Activated CD4-positive, alpha-beta T cell treated with anti-CD3 and anti-CD28 coated beads for 1 hour (primary cell): Measurements from ENCODE around the gene SDK1.

Experiments used
- DNase-seq: peaks from one replicate; pipeline ENCODE4 v3.0.0-alpha.2; 2020

SDK1 gene

GRCh38 chr7:3345699-3346481, 44.8 kb downstream of the SDK1 start:
- no peak for DNase-seq

GRCh38 chr7:3349126-3349525, 48.1 kb downstream of the SDK1 start:
- no peak for DNase-seq

GRCh38 chr7:3356173-3356572, 55.1 kb downstream of the SDK1 start:
- DNase-seq = no peak

- DNase-seq = no peak
These were observed 57.9 kb downstream of the SDK1 start for GRCh38 chr7:3358991-3359390.

GRCh38 chr7:3367261-3367660, 66.2 kb downstream of the SDK1 start:
- no peak for DNase-seq

GRCh38 chr7:3370068-3370830, 69.2 kb downstream of the SDK1 start:
- no peak for DNase-seq

GRCh38 chr7:3370921-3371320, 69.9 kb downstream of the SDK1 start:
- DNase-seq = no peak

GRCh38 chr7:3371601-3372000, 70.5 kb downstream of the SDK1 start:
- no peak for DNase-seq

- DNase-seq = no peak
These were observed 73.2 kb downstream of the SDK1 start for GRCh38 chr7:3374239-3374638.

GRCh38 chr7:3378390-3379150, 77.5 kb downstream of the SDK1 start:
- no peak for DNase-seq

GRCh38 chr7:3380034-3380433, 79.0 kb downstream of the SDK1 start:
- no peak for DNase-seq

- DNase-seq = no peak
These were observed 80.0 kb downstream of the SDK1 start for GRCh38 chr7:3380886-3381685.

- DNase-seq = no peak
These were observed 85.6 kb downstream of the SDK1 start for GRCh38 chr7:3386423-3387190.

- no peak for DNase-seq
These were observed 92.8 kb downstream of the SDK1 start for GRCh38 chr7:3393862-3394261.

- no peak for DNase-seq
These were observed 96.3 kb downstream of the SDK1 start for GRCh38 chr7:3397324-3397723.

- DNase-seq = no peak
These were observed 98.8 kb downstream of the SDK1 start for GRCh38 chr7:3399858-3400257.

- no peak for DNase-seq
These were observed 103.4 kb downstream of the SDK1 start for GRCh38 chr7:3404501-3404900.

- DNase-seq = no peak
These were observed 108.0 kb downstream of the SDK1 start for GRCh38 chr7:3408814-3409595.

- DNase-seq = no peak
These were observed 111.8 kb downstream of the SDK1 start for GRCh38 chr7:3412871-3413270.

GRCh38 chr7:3415861-3416312, 114.8 kb downstream of the SDK1 start:
- no peak for DNase-seq

- no peak for DNase-seq
These were observed 115.4 kb downstream of the SDK1 start for GRCh38 chr7:3416453-3416852.
